ENCODE data around the gene INPPL1.

The INPPL1 gene

GRCh38 chr11:72254299-72254993 lies 29.9 kb downstream of the INPPL1 start:
- no peak for TF ChIP-seq REST (IDR thresholded peaks at IDR 0.05; ENCODE audit: insufficient replicate concordance, low read depth)
- no peak for TF ChIP-seq POLR2AphosphoS5 (IDR thresholded peaks at IDR 0.05; ENCODE audit: low read depth)
- no peak for TF ChIP-seq GABPA (IDR thresholded peaks at IDR 0.05; ENCODE audit: low read depth)
- TF ChIP-seq SPI1 (IDR thresholded peaks at IDR 0.05; ENCODE audit: borderline replicate concordance, low read depth), result no peak
- TF ChIP-seq, protein P1, sequence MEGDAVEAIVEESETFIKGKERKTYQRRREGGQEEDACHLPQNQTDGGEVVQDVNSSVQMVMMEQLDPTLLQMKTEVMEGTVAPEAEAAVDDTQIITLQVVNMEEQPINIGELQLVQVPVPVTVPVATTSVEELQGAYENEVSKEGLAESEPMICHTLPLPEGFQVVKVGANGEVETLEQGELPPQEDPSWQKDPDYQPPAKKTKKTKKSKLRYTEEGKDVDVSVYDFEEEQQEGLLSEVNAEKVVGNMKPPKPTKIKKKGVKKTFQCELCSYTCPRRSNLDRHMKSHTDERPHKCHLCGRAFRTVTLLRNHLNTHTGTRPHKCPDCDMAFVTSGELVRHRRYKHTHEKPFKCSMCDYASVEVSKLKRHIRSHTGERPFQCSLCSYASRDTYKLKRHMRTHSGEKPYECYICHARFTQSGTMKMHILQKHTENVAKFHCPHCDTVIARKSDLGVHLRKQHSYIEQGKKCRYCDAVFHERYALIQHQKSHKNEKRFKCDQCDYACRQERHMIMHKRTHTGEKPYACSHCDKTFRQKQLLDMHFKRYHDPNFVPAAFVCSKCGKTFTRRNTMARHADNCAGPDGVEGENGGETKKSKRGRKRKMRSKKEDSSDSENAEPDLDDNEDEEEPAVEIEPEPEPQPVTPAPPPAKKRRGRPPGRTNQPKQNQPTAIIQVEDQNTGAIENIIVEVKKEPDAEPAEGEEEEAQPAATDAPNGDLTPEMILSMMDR (IDR thresholded peaks at IDR 0.05; ENCODE audit: insufficient read depth, low read length), result no peak
- no peak overlapping the region for H3K4me3 ChIP-seq (replicated peaks; ENCODE audit: insufficient read depth, low read length)

DNA sequence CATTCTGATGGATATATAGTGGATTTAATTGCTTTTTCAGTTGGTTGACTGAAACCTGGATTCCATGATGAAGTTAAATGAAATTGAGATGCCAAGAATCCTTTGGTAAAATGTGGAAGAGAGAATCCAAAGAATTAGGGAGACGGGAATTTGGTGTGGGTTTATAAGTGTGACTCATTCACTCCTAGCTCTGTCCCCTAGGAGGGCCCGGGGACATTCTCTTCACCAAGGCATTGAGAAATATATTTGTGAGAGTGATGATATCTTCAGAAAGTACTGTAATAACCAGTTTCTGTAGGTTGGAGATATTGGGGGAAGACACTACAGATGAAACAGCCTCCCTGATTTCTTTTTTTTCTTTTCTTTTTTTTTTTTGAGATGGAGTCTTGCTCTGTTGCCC lies 33.0 kb downstream of the INPPL1 start:
- no peak for DNase-seq (ENCODE audit: low read depth in 1 of 2, low spot score in 1 of 2)
- no peak overlapping the region for H3K4me3 ChIP-seq (replicated peaks; ENCODE audit: insufficient read depth, low read length)
- no peak overlapping the region for H3K27ac ChIP-seq (replicated peaks)
- TF ChIP-seq SPI1 (IDR thresholded peaks at IDR 0.05; ENCODE audit: borderline replicate concordance, low read depth), result no peak
- TF ChIP-seq REST (IDR thresholded peaks at IDR 0.05; ENCODE audit: insufficient replicate concordance, low read depth), result no peak
- TF ChIP-seq, protein P1 (IDR thresholded peaks at IDR 0.05; ENCODE audit: insufficient read depth, low read length), result no peak
- TF ChIP-seq GABPA (IDR thresholded peaks at IDR 0.05; ENCODE audit: low read depth), result no peak
- no peak for TF ChIP-seq POLR2AphosphoS5 (IDR thresholded peaks at IDR 0.05; ENCODE audit: low read depth)
- H3K27me3 ChIP-seq (ENCODE audit: insufficient read depth, poor library complexity, severe bottlenecking), result peaks cover 2% of the 10 kb centered on the region

More at GRCh38 chr11:72254299-72254993, 29.9 kb downstream of the INPPL1 start:
- Histone ChIP-seq H3K27me3 (ENCODE audit: insufficient read depth, poor library complexity, severe bottlenecking) (no peaks in the 10 kb centered on the region), H3K27ac (replicated peaks) (no peak overlapping the region)
- no peak for DNase-seq (ENCODE audit: low read depth in 1 of 2, low spot score in 1 of 2)

DNA sequence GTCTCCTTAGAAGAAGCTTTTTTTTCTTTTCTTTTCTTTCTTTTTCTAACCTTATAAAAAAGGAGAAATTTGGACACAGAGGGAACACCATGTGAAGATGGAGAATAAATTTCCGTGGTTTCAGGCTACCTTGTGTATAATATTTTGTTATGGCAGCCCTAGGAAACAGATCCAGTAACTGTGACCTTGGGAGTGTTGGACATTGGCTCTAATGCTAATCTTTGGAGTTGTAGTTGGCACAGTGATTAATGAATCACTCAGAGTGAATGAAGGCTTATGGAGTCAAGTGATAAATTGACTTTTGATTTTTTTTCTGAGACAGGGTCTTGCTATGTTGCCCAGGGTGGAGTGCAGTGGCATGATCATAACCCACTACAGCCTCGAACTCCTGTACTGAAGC lies 34.9 kb downstream of the INPPL1 start:
- H3K27ac ChIP-seq (replicated peaks), result no peak overlapping the region
- H3K27me3 ChIP-seq (ENCODE audit: insufficient read depth, poor library complexity, severe bottlenecking), result peaks cover 2% of the 10 kb centered on the region
- no peak for DNase-seq (ENCODE audit: low read depth in 1 of 2, low spot score in 1 of 2)
- TF ChIP-seq REST (IDR thresholded peaks at IDR 0.05; ENCODE audit: insufficient replicate concordance, low read depth) (no peak), SPI1 (IDR thresholded peaks at IDR 0.05; ENCODE audit: borderline replicate concordance, low read depth) (no peak), GABPA (IDR thresholded peaks at IDR 0.05; ENCODE audit: low read depth) (no peak)
- no peak overlapping the region for H3K4me3 ChIP-seq (replicated peaks; ENCODE audit: insufficient read depth, low read length)
